GM18867 (cell line): ENCODE data around the gene ESRRG.

Experiments
- ATAC-seq: cut with Tn5 transposase; IDR thresholded peaks from one replicate; pipeline ENCODE4 v1.9.1; 2021; ENCODE audit warnings: mild to moderate bottlenecking, moderate library complexity; ENCODE audit not compliant: unreplicated experiment

The ESRRG gene

DNA sequence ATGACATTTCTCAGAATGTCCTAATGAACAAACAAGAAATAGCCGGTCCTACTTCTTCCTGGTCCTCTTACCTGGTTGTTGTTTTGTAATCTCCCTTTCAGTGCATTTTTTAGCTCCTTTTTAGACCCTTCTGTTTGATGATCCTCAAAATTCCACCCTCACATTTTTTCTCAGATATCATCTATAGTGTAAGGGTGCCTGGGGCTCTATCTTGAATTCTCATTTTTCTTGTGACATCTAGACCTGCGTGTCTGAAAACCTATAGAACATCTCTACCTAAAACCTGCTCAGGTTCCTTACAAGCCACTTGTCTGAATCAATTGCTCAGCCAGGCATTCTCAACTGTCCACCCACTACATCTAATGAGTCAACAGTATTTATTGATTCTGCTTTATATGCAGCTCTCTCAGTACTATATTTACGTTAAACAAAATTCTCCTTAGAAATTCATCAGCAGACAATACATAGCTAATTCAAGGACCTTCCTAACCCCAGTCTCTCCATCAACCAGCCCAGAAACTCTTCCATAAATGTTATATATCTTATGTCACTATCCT, 263.5 kb downstream of the ESRRG start:
- ATAC-seq = no peak

- ATAC-seq = no peak
Measured at GRCh38 chr1:216458812-216459211, 264.4 kb downstream of the ESRRG start.

DNA sequence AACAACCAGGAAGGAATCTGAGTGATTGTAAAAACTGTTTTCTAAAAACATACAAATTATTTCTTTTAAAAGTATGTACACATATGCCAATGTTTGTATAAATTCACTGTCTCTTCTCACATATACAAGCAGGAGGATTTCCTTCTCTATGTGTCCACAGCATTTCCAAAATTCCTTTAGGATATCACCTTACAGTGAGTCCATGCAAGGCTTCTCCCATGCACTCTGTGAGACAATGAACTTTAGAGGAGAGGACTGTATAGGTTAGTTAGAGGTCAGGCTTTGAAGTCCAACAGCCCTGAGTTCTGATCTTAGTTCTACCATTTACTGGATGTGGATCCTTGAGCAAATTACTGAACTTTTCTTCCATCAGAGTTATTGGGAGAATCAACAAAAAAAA, 265.9 kb downstream of the ESRRG start:
- ATAC-seq = no peak

DNA sequence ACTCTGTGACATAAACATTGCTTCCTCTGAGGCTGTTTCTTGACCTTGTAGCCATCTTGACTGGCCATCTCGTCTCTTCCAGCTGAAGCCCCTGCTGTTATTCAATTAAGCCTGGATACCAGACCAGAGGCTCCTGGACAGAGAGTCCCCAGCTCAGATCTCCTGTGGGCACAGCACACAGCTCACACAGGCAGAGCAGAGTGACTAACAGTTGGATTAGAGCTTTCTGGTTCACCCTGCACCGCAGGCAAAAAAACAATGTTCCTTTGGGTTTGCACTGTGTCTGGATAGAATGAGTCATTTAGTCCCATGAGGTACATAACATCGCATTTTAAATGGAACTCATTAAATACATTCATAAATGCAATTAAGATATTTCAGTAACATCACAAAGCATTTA, 266.5 kb downstream of the ESRRG start:
- no peak for ATAC-seq

GRCh38 chr1:216453777-216454176, 269.5 kb downstream of the ESRRG start:
- no peak for ATAC-seq
